ENCODE results near the gene SPN.
"Not testable (repeated sequence)": the region's sequence is repeated elsewhere in the genome, so short reads cannot be mapped to it uniquely, and the experiment has no call there.

SPN gene

GRCh38 chr16:29627661-29628075 is 35.4 kb upstream of the SPN start:
- DNase-seq, result peak in 1 of 3 donors; percentile 20
- not testable (repeated sequence) for H3K27ac ChIP-seq (ENCODE audit: insufficient read depth, low read length, poor library complexity, severe bottlenecking)

GRCh38 chr16:29628707-29629106 is 34.3 kb upstream of the SPN start:
- H3K4me1 ChIP-seq (ENCODE audit: control insufficient read depth, insufficient read depth, low read length, poor library complexity, severe bottlenecking); H3K4me3 ChIP-seq (ENCODE audit: insufficient read depth, low read depth, low read length, poor library complexity, severe bottlenecking); H3K27ac ChIP-seq (ENCODE audit: insufficient read depth, low read length, poor library complexity, severe bottlenecking); H3K36me3 ChIP-seq (ENCODE audit: control insufficient read depth, insufficient read depth, low read length); H3K27me3 ChIP-seq (replicated peaks; ENCODE audit: control insufficient read depth, insufficient read depth, low read length, poor library complexity, severe bottlenecking); DNase-seq; H3K9me3 ChIP-seq (ENCODE audit: control insufficient read depth, low read length): not testable (repeated sequence)

More at GRCh38 chr16:29627661-29628075, 35.4 kb upstream of the SPN start:
- H3K4me3 ChIP-seq (ENCODE audit: insufficient read depth, low read depth, low read length, poor library complexity, severe bottlenecking); H3K4me1 ChIP-seq (ENCODE audit: control insufficient read depth, insufficient read depth, low read length, poor library complexity, severe bottlenecking); H3K9me3 ChIP-seq (ENCODE audit: control insufficient read depth, low read length); H3K36me3 ChIP-seq (ENCODE audit: control insufficient read depth, insufficient read depth, low read length); H3K27me3 ChIP-seq (replicated peaks; ENCODE audit: control insufficient read depth, insufficient read depth, low read length, poor library complexity, severe bottlenecking): not testable (repeated sequence)

- not testable (repeated sequence) for H3K4me3 ChIP-seq (ENCODE audit: insufficient read depth, low read depth, low read length, poor library complexity, severe bottlenecking); H3K27me3 ChIP-seq (replicated peaks; ENCODE audit: control insufficient read depth, insufficient read depth, low read length, poor library complexity, severe bottlenecking); H3K4me1 ChIP-seq (ENCODE audit: control insufficient read depth, insufficient read depth, low read length, poor library complexity, severe bottlenecking); H3K27ac ChIP-seq (ENCODE audit: insufficient read depth, low read length, poor library complexity, severe bottlenecking); H3K36me3 ChIP-seq (ENCODE audit: control insufficient read depth, insufficient read depth, low read length); DNase-seq; H3K9me3 ChIP-seq (ENCODE audit: control insufficient read depth, low read length)
Observed at GRCh38 chr16:29629318-29629717, 33.7 kb upstream of the SPN start.

- H3K9me3 ChIP-seq (ENCODE audit: control insufficient read depth, low read length); H3K27ac ChIP-seq (ENCODE audit: insufficient read depth, low read length, poor library complexity, severe bottlenecking); H3K27me3 ChIP-seq (replicated peaks; ENCODE audit: control insufficient read depth, insufficient read depth, low read length, poor library complexity, severe bottlenecking); H3K36me3 ChIP-seq (ENCODE audit: control insufficient read depth, insufficient read depth, low read length); DNase-seq; H3K4me1 ChIP-seq (ENCODE audit: control insufficient read depth, insufficient read depth, low read length, poor library complexity, severe bottlenecking); H3K4me3 ChIP-seq (ENCODE audit: insufficient read depth, low read depth, low read length, poor library complexity, severe bottlenecking): not testable (repeated sequence)
Observed at GRCh38 chr16:29631658-29632057, 31.4 kb upstream of the SPN start.

- DNase-seq; H3K4me3 ChIP-seq (ENCODE audit: insufficient read depth, low read depth, low read length, poor library complexity, severe bottlenecking); H3K36me3 ChIP-seq (ENCODE audit: control insufficient read depth, insufficient read depth, low read length); H3K27me3 ChIP-seq (replicated peaks; ENCODE audit: control insufficient read depth, insufficient read depth, low read length, poor library complexity, severe bottlenecking); H3K27ac ChIP-seq (ENCODE audit: insufficient read depth, low read length, poor library complexity, severe bottlenecking); H3K4me1 ChIP-seq (ENCODE audit: control insufficient read depth, insufficient read depth, low read length, poor library complexity, severe bottlenecking); H3K9me3 ChIP-seq (ENCODE audit: control insufficient read depth, low read length): not testable (repeated sequence)
Observed at GRCh38 chr16:29635902-29636301, 27.1 kb upstream of the SPN start.

GRCh38 chr16:29636368-29636767 is 26.7 kb upstream of the SPN start:
- not testable (repeated sequence) for DNase-seq; H3K27me3 ChIP-seq (replicated peaks; ENCODE audit: control insufficient read depth, insufficient read depth, low read length, poor library complexity, severe bottlenecking); H3K9me3 ChIP-seq (ENCODE audit: control insufficient read depth, low read length); H3K27ac ChIP-seq (ENCODE audit: insufficient read depth, low read length, poor library complexity, severe bottlenecking); H3K4me1 ChIP-seq (ENCODE audit: control insufficient read depth, insufficient read depth, low read length, poor library complexity, severe bottlenecking); H3K36me3 ChIP-seq (ENCODE audit: control insufficient read depth, insufficient read depth, low read length); H3K4me3 ChIP-seq (ENCODE audit: insufficient read depth, low read depth, low read length, poor library complexity, severe bottlenecking)

- not testable (repeated sequence) for H3K9me3 ChIP-seq (ENCODE audit: control insufficient read depth, low read length); H3K27me3 ChIP-seq (replicated peaks; ENCODE audit: control insufficient read depth, insufficient read depth, low read length, poor library complexity, severe bottlenecking); H3K36me3 ChIP-seq (ENCODE audit: control insufficient read depth, insufficient read depth, low read length); DNase-seq; H3K4me1 ChIP-seq (ENCODE audit: control insufficient read depth, insufficient read depth, low read length, poor library complexity, severe bottlenecking); H3K4me3 ChIP-seq (ENCODE audit: insufficient read depth, low read depth, low read length, poor library complexity, severe bottlenecking); H3K27ac ChIP-seq (ENCODE audit: insufficient read depth, low read length, poor library complexity, severe bottlenecking)
Observed at GRCh38 chr16:29638751-29639150, 24.3 kb upstream of the SPN start.

- Histone ChIP-seq H3K4me3 (ENCODE audit: insufficient read depth, low read depth, low read length, poor library complexity, severe bottlenecking) (no peak overlapping the region), H3K27me3 (replicated peaks; ENCODE audit: control insufficient read depth, insufficient read depth, low read length, poor library complexity, severe bottlenecking) (no peaks in the 10 kb centered on the region), H3K9me3 (ENCODE audit: control insufficient read depth, low read length) (no peaks in the 10 kb centered on the region), H3K27ac (ENCODE audit: insufficient read depth, low read length, poor library complexity, severe bottlenecking) (no peak overlapping the region), H3K4me1 (ENCODE audit: control insufficient read depth, insufficient read depth, low read length, poor library complexity, severe bottlenecking) (peaks cover 3% of the 10 kb centered on the region), H3K36me3 (ENCODE audit: control insufficient read depth, insufficient read depth, low read length) (no peaks in the 10 kb centered on the region)
- no peak for DNase-seq
Observed at GRCh38 chr16:29641561-29641960, 21.5 kb upstream of the SPN start.

- no peak overlapping the region for H3K4me3 ChIP-seq (ENCODE audit: insufficient read depth, low read depth, low read length, poor library complexity, severe bottlenecking)
- H3K4me1 ChIP-seq (ENCODE audit: control insufficient read depth, insufficient read depth, low read length, poor library complexity, severe bottlenecking), result peaks cover 3% of the 10 kb centered on the region
- no peaks in the 10 kb centered on the region for H3K9me3 ChIP-seq (ENCODE audit: control insufficient read depth, low read length)
- H3K27ac ChIP-seq (ENCODE audit: insufficient read depth, low read length, poor library complexity, severe bottlenecking), result no peak overlapping the region
- no peaks in the 10 kb centered on the region for H3K27me3 ChIP-seq (replicated peaks; ENCODE audit: control insufficient read depth, insufficient read depth, low read length, poor library complexity, severe bottlenecking)
- DNase-seq, result no peak
- no peaks in the 10 kb centered on the region for H3K36me3 ChIP-seq (ENCODE audit: control insufficient read depth, insufficient read depth, low read length)
Observed at GRCh38 chr16:29643596-29643995, 19.5 kb upstream of the SPN start.

GRCh38 chr16:29644338-29644857 is 18.6 kb upstream of the SPN start:
- DNase-seq, result no peak
- Histone ChIP-seq H3K36me3 (ENCODE audit: control insufficient read depth, insufficient read depth, low read length) (no peaks in the 10 kb centered on the region), H3K27ac (ENCODE audit: insufficient read depth, low read length, poor library complexity, severe bottlenecking) (no peak overlapping the region), H3K4me3 (ENCODE audit: insufficient read depth, low read depth, low read length, poor library complexity, severe bottlenecking) (no peak overlapping the region), H3K9me3 (ENCODE audit: control insufficient read depth, low read length) (no peaks in the 10 kb centered on the region), H3K4me1 (ENCODE audit: control insufficient read depth, insufficient read depth, low read length, poor library complexity, severe bottlenecking) (peaks cover 3% of the 10 kb centered on the region), H3K27me3 (replicated peaks; ENCODE audit: control insufficient read depth, insufficient read depth, low read length, poor library complexity, severe bottlenecking) (no peaks in the 10 kb centered on the region)
